DOHH2 (cell line): ENCODE results near the gene BDNF.

Experiments used
- H3F3A ChIP-seq: fragments of 200-600 bp; sonication (generic), shearing (Covaris generic); 2 replicates; pipeline ENCODE4 v1.6.0; 2016; ENCODE audit warnings: antibody characterized with exemption, mild to moderate bottlenecking; ENCODE audit not compliant: control insufficient read depth, insufficient read depth
- H3K27ac ChIP-seq: fragments of 200-600 bp; sonication (generic); 2 replicates; pipeline ENCODE4 v1.5.1; 2014; ENCODE audit warnings: low read depth, mild to moderate bottlenecking, low read length, moderate library complexity
- H3K27me3 ChIP-seq: fragments of 200-600 bp; sonication (generic); 2 replicates; pipeline ENCODE4 v1.6.1; 2014; ENCODE audit warnings: mild to moderate bottlenecking, low read length, mixed read lengths; ENCODE audit not compliant: control insufficient read depth
- H3K36me3 ChIP-seq: fragments of 200-600 bp; sonication (generic); 2 replicates; pipeline ENCODE4 v1.6.1; 2014; ENCODE audit warnings: mild to moderate bottlenecking, low read length, moderate library complexity, mixed read lengths; ENCODE audit not compliant: control insufficient read depth
- H3K4me1 ChIP-seq: fragments of 200-600 bp; sonication (generic); 2 replicates; pipeline ENCODE4 v1.6.1; 2014; ENCODE audit warnings: mild to moderate bottlenecking, low read length, mixed read lengths; ENCODE audit not compliant: control insufficient read depth
- H3K4me2 ChIP-seq: fragments of 200-600 bp; sonication (generic); 2 replicates; pipeline ENCODE4 v1.6.0; 2014; ENCODE audit warnings: mild to moderate bottlenecking, low read length, moderate library complexity
- H3K4me3 ChIP-seq: fragments of 200-600 bp; sonication (generic); 2 replicates; pipeline ENCODE4 v1.5.1; 2014; ENCODE audit warnings: mild to moderate bottlenecking, low read length, mixed read lengths
- H3K79me2 ChIP-seq: fragments of 200-600 bp; sonication (generic); 2 replicates; pipeline ENCODE4 v1.6.1; 2014; ENCODE audit warnings: mild to moderate bottlenecking, low read length, mixed read lengths; ENCODE audit not compliant: control insufficient read depth
- H3K9me2 ChIP-seq: fragments of 200-600 bp; sonication (generic); replicated peaks from 2 replicates; pipeline ENCODE4 v1.6.1; 2014; ENCODE audit warnings: mild to moderate bottlenecking, low read length, mixed read lengths; ENCODE audit not compliant: control insufficient read depth
- H3K9me3 ChIP-seq: fragments of 200-600 bp; sonication (generic); 2 replicates; pipeline ENCODE4 v1.6.1; 2014; ENCODE audit warnings: antibody characterized with exemption, low read length, mixed read lengths; ENCODE audit not compliant: control insufficient read depth, insufficient read depth
- H4K20me1 ChIP-seq: fragments of 200-600 bp; sonication (generic); 2 replicates; pipeline ENCODE4 v1.6.0; 2014; ENCODE audit warnings: low read depth, mild to moderate bottlenecking, antibody characterized with exemption, low read length, moderate library complexity; ENCODE audit not compliant: control insufficient read depth, insufficient read depth
- EZH2phosphoT487 ChIP-seq: fragments of 200-600 bp; sonication (generic); IDR thresholded peaks from 2 replicates; pipeline ENCODE4 v1.6.1; 2017; ENCODE audit warnings: borderline replicate concordance, mild to moderate bottlenecking, antibody characterized with exemption, low read length, moderate library complexity, mixed read lengths
- TF ChIP-seq, protein P1 (sequence below): fragments of 200-600 bp; sonication (generic); IDR thresholded peaks from one replicate; pipeline ENCODE4 v1.5.1; 2014; ENCODE audit warnings: antibody characterized with exemption, mild to moderate bottlenecking, low read depth, low read length; ENCODE audit not compliant: poor library complexity, severe bottlenecking

BDNF gene

GRCh38 chr11:27688076-27688475, 12.2 kb downstream of the BDNF start:
- Histone ChIP-seq H3F3A (no peaks in the 10 kb centered on the region), H3K36me3 (no peaks in the 10 kb centered on the region), H3K4me1 (no peaks in the 10 kb centered on the region), H3K79me2 (no peaks in the 10 kb centered on the region), H3K27me3 (no peaks in the 10 kb centered on the region), H3K9me3 (no peaks in the 10 kb centered on the region), H3K9me2 (no peaks in the 10 kb centered on the region), H4K20me1 (no peaks in the 10 kb centered on the region), H3K27ac (no peak overlapping the region), H3K4me3 (no peak overlapping the region), H3K4me2 (no peak overlapping the region)
- TF ChIP-seq EZH2phosphoT487: no peak
- TF ChIP-seq, protein P1, sequence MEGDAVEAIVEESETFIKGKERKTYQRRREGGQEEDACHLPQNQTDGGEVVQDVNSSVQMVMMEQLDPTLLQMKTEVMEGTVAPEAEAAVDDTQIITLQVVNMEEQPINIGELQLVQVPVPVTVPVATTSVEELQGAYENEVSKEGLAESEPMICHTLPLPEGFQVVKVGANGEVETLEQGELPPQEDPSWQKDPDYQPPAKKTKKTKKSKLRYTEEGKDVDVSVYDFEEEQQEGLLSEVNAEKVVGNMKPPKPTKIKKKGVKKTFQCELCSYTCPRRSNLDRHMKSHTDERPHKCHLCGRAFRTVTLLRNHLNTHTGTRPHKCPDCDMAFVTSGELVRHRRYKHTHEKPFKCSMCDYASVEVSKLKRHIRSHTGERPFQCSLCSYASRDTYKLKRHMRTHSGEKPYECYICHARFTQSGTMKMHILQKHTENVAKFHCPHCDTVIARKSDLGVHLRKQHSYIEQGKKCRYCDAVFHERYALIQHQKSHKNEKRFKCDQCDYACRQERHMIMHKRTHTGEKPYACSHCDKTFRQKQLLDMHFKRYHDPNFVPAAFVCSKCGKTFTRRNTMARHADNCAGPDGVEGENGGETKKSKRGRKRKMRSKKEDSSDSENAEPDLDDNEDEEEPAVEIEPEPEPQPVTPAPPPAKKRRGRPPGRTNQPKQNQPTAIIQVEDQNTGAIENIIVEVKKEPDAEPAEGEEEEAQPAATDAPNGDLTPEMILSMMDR: no peak

- TF ChIP-seq, protein P1: no peak
- no peak for TF ChIP-seq EZH2phosphoT487
- Histone ChIP-seq H3K4me1 (no peaks in the 10 kb centered on the region), H3K36me3 (no peaks in the 10 kb centered on the region), H3F3A (no peaks in the 10 kb centered on the region), H3K9me3 (no peaks in the 10 kb centered on the region), H4K20me1 (no peaks in the 10 kb centered on the region), H3K27me3 (no peaks in the 10 kb centered on the region), H3K4me2 (no peak overlapping the region), H3K4me3 (no peak overlapping the region), H3K27ac (no peak overlapping the region), H3K79me2 (no peaks in the 10 kb centered on the region), H3K9me2 (no peaks in the 10 kb centered on the region)
Measured at GRCh38 chr11:27681664-27682063, 18.6 kb downstream of the BDNF start.

- Histone ChIP-seq H3K4me3 (no peak overlapping the region), H3F3A (no peaks in the 10 kb centered on the region), H3K27me3 (no peaks in the 10 kb centered on the region), H3K4me1 (no peaks in the 10 kb centered on the region), H3K79me2 (no peaks in the 10 kb centered on the region), H3K27ac (no peak overlapping the region), H3K36me3 (no peaks in the 10 kb centered on the region), H3K9me3 (no peaks in the 10 kb centered on the region), H3K9me2 (no peaks in the 10 kb centered on the region), H4K20me1 (no peaks in the 10 kb centered on the region), H3K4me2 (no peak overlapping the region)
- no peak for TF ChIP-seq EZH2phosphoT487
- TF ChIP-seq, protein P1: no peak
Measured at GRCh38 chr11:27679136-27680015, 20.9 kb downstream of the BDNF start.
